Smooth muscle cell (in vitro differentiated cells): ENCODE results near the gene BAZ2B. TPM values are rescaled to one million over a fixed set of nuclear protein-coding genes. Genes with fewer than 3 reads are reported as not detected.
A peak's percentile ranks its signal among the peaks of the same experiment; 100 is the strongest.

Experiments used
- DNase-seq: peaks from one replicate; lab custom pipeline; 2025; ENCODE audit not compliant: unreplicated experiment; lab: John Stamatoyannopoulos, UW
- H2AFZ ChIP-seq: fragments of 200-600 bp; sonication (generic); 2 replicates; pipeline ENCODE4 v1.6.0; 2016; ENCODE audit warnings: antibody characterized with exemption, low read depth, mild to moderate bottlenecking
- H3F3A ChIP-seq: fragments of 200-600 bp; sonication (generic); 2 replicates; pipeline ENCODE4 v1.6.0; 2017; ENCODE audit warnings: antibody characterized with exemption, low read depth
- H3K27ac ChIP-seq: fragments of 200-600 bp; sonication (generic); 2 replicates; pipeline ENCODE4 v1.5.1; 2016; ENCODE audit warnings: low read depth, mild to moderate bottlenecking
- H3K27me3 ChIP-seq: fragments of 200-600 bp; sonication (generic); 2 replicates; pipeline ENCODE4 v1.6.1; 2016; ENCODE audit warnings: low read depth, mild to moderate bottlenecking
- H3K36me3 ChIP-seq: fragments of 200-600 bp; sonication (generic); 2 replicates; pipeline ENCODE4 v1.5.1; 2016; ENCODE audit warnings: low read depth
- H3K4me1 ChIP-seq: fragments of 200-600 bp; sonication (generic); 2 replicates; pipeline ENCODE4 v1.5.1; 2016; ENCODE audit warnings: low read depth
- H3K4me2 ChIP-seq: fragments of 200-600 bp; sonication (generic); 2 replicates; pipeline ENCODE4 v1.6.0; 2016; ENCODE audit warnings: mild to moderate bottlenecking
- H3K4me3 ChIP-seq: fragments of 200-600 bp; sonication (generic); 2 replicates; pipeline ENCODE4 v1.5.1; 2016; ENCODE audit warnings: mild to moderate bottlenecking
- H3K79me2 ChIP-seq: fragments of 200-600 bp; sonication (generic); 2 replicates; pipeline ENCODE4 v1.6.0; 2016; ENCODE audit warnings: low read depth, mild to moderate bottlenecking
- H3K9ac ChIP-seq: fragments of 200-600 bp; sonication (generic); 2 replicates; pipeline ENCODE4 v1.6.0; 2016; ENCODE audit warnings: low read depth
- H3K9me3 ChIP-seq: fragments of 200-600 bp; sonication (generic); replicated peaks from 2 replicates; pipeline ENCODE4 v1.5.1; 2016; ENCODE audit warnings: low read depth
- H4K20me1 ChIP-seq: fragments of 200-600 bp; sonication (generic); 2 replicates; pipeline ENCODE4 v1.6.0; 2016; ENCODE audit warnings: low read depth
- WGBS: methylation state at CpG from one replicate; pipeline ENCODE4 v1.1.7; 2016; ENCODE audit warnings: low lambda C conversion rate; 5-methylcytosine and 5-hydroxymethylcytosine counted together
- polyA plus RNA-seq: library from polyadenylated mRNA; unstranded; fragments of >200 nt; fragmentation: Nextera tagmentation; extraction: Ambion mirVana; gene quantifications from 2 replicates; pipeline ENCODE4 v1.2.1, GENCODE V29; 2016
- total RNA-seq: library from RNA; depleted of rRNA; stranded (reverse); fragments of >200 nt; gene quantifications from 2 replicates; pipeline ENCODE4 v1.2.3, GENCODE V29; 2014
- TF ChIP-seq, protein P1 (sequence below): fragments of 200-600 bp; sonication (generic); IDR thresholded peaks from 2 replicates; pipeline ENCODE4 v1.5.1; 2017; ENCODE audit warnings: borderline replicate concordance, mild to moderate bottlenecking, antibody characterized with exemption; ENCODE audit not compliant: insufficient read depth, poor library complexity, severe bottlenecking

BAZ2B gene
- total and polyA plus RNA-seq, 2 experiments from 2014 or later = 27.7 to 58.5 TPM

- Histone ChIP-seq H3K9ac (no peak overlapping the region), H3K9me3 (no peaks in the 10 kb centered on the region), H3K36me3 (no peaks in the 10 kb centered on the region), H2AFZ (no peak overlapping the region), H3K79me2 (peaks cover 14% of the 10 kb centered on the region), H3K27ac (peak overlapping the region; percentile 57), H3K4me2 (no peak overlapping the region), H3F3A (no peaks in the 10 kb centered on the region), H3K4me3 (no peak overlapping the region), H4K20me1 (no peaks in the 10 kb centered on the region), H3K27me3 (no peaks in the 10 kb centered on the region), H3K4me1 (no peaks in the 10 kb centered on the region)
- DNase-seq = no peak
- 34% methylated on average over 6 of the region's 6 CpGs for WGBS
- TF ChIP-seq, protein P1, sequence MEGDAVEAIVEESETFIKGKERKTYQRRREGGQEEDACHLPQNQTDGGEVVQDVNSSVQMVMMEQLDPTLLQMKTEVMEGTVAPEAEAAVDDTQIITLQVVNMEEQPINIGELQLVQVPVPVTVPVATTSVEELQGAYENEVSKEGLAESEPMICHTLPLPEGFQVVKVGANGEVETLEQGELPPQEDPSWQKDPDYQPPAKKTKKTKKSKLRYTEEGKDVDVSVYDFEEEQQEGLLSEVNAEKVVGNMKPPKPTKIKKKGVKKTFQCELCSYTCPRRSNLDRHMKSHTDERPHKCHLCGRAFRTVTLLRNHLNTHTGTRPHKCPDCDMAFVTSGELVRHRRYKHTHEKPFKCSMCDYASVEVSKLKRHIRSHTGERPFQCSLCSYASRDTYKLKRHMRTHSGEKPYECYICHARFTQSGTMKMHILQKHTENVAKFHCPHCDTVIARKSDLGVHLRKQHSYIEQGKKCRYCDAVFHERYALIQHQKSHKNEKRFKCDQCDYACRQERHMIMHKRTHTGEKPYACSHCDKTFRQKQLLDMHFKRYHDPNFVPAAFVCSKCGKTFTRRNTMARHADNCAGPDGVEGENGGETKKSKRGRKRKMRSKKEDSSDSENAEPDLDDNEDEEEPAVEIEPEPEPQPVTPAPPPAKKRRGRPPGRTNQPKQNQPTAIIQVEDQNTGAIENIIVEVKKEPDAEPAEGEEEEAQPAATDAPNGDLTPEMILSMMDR = no peak
These were observed 67.1 kb downstream of the BAZ2B start for GRCh38 chr2:159549234-159549633.

DNA sequence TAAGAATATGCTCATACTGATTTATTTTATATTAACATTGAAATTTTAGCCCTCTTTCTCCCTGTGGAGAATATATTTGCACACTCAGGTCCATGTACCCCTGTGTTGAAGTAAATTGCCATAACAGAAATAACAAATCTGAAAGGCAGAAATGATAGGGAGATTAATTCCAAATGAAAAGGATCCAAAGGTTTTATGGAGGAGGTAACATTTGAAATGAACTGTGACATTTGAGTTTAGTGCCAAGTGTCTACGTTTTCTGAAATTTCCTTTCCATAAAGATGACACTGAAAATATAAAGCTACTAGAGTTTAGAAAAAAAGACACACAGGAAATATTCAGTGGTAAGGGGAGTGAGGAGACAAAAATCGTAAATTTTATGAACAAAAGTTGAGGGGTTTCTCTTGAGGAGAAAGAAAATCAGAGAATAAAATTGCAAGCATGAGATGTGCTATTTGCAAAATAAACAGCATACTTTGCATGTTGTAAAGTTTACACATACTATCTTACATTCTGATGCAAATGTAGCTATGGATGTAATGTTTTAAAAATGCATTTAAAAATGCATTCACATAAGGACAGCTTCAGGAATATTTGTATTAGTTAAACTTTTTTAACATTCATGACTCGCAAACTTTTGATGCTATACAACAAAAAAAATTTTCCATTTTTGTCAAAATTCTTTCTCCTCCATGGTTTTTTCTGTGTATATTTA lies 69.5 kb downstream of the BAZ2B start:
- Histone ChIP-seq H3K4me1 (no peaks in the 10 kb centered on the region), H2AFZ (no peak overlapping the region), H3K27me3 (no peaks in the 10 kb centered on the region), H3K9ac (no peak overlapping the region), H3K9me3 (no peaks in the 10 kb centered on the region), H3K79me2 (peaks cover 18% of the 10 kb centered on the region), H3F3A (no peaks in the 10 kb centered on the region), H3K27ac (no peak overlapping the region), H3K4me3 (no peak overlapping the region), H3K36me3 (peaks cover 5% of the 10 kb centered on the region), H3K4me2 (no peak overlapping the region), H4K20me1 (no peaks in the 10 kb centered on the region)
- DNase-seq = no peak
- 98% methylated on average over 3 of the region's 3 CpGs for WGBS
- TF ChIP-seq, protein P1 = no peak

DNA sequence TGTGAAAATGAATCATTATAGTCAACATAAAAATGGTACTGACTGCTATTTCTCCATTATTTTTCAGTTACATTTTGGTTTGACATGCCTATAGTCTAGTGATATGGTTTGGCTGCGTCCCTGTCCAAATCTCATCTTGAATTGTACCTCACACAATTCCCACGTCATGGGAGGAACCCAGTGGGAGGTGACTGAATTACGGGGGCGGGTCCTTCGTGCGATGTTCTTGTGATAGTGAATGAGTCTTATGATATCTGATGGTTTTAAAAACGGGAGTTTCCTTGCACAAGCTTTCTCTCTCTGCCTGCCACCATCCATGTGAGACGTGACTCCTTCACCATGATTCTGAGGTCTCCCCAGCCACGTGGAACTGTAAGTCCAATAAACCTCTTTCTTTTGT lies 70.3 kb downstream of the BAZ2B start:
- no peak overlapping the region for H2AFZ ChIP-seq
- WGBS = 93% methylated on average over 9 of the region's 9 CpGs

More for the DNA sequence above, 70.3 kb downstream of the BAZ2B start:
- Histone ChIP-seq H4K20me1 (no peaks in the 10 kb centered on the region), H3K4me3 (no peak overlapping the region), H3K27me3 (no peaks in the 10 kb centered on the region), H3F3A (no peaks in the 10 kb centered on the region), H3K9me3 (no peaks in the 10 kb centered on the region), H3K36me3 (peaks cover 9% of the 10 kb centered on the region), H3K79me2 (peaks cover 25% of the 10 kb centered on the region), H3K27ac (no peak overlapping the region), H3K4me2 (no peak overlapping the region), H3K4me1 (no peaks in the 10 kb centered on the region), H3K9ac (no peak overlapping the region)
- TF ChIP-seq, protein P1 = no peak
- no peak for DNase-seq
